Cortex of kidney (tissue), 1 donor: ENCODE measurements around the gene SNRPD3.

Experiments
- DNase-seq: peaks from one replicate; lab custom pipeline; 2025; lab: John Stamatoyannopoulos, UW

SNRPD3 gene

DNA sequence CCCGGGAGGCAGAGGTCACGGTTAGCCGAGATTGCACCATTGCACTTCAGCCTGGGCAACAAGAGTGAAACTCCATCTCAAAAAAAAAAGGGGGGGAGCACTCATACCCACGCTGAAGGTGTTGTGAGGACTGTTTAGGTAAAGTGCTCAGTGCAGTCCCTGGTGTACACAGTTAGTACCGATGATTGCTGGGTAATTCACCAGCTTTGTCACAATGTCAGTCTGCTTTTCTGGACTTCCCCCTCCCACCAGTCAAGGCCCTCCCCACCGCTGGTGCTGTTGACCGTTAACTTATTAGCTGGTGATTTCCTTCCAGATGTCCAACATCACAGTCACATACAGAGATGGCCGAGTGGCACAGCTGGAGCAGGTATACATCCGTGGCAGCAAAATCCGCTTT is 11.9 kb downstream of the SNRPD3 start:
- DNase-seq: no peak

DNA sequence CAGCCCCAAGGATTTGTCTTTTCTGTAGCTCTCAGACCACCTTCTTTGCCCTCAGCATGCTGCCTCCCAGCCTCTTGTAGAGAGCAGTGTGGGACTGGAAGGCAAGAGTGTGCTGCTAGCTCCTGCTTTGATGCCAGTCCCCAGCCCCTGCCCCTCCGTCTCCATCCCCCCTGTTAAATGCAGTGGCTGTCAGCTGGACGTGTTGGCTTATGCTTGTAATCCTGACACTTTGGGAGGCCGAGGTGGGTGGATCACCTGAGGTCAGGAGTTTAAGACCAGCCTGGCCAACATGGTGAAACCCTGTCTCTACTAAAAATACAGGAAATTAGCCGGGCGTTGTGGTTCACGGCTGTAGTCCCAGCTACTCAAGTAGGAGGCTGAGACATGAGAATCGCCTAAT is 15.5 kb downstream of the SNRPD3 start:
- no peak for DNase-seq

DNA sequence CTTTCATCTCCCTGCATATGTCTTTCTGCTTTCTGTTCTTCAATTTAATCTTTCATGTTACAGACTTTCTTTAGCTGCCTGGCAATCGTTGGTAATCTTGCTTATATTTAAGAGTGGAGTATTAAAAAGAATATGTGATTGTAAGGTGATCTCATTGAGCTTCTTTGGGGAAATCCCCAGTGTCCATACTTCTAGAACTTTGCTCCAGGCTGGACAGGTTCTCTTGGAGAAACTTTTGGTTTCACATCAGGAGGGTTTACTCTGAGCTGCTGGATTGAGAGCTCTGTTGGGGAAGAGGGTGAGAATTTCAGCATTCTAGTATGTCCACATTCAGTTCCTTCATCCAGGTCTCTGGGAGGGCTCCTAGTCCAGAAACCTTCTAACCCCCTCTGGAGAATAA is 21.0 kb downstream of the SNRPD3 start:
- DNase-seq: no peak

DNA sequence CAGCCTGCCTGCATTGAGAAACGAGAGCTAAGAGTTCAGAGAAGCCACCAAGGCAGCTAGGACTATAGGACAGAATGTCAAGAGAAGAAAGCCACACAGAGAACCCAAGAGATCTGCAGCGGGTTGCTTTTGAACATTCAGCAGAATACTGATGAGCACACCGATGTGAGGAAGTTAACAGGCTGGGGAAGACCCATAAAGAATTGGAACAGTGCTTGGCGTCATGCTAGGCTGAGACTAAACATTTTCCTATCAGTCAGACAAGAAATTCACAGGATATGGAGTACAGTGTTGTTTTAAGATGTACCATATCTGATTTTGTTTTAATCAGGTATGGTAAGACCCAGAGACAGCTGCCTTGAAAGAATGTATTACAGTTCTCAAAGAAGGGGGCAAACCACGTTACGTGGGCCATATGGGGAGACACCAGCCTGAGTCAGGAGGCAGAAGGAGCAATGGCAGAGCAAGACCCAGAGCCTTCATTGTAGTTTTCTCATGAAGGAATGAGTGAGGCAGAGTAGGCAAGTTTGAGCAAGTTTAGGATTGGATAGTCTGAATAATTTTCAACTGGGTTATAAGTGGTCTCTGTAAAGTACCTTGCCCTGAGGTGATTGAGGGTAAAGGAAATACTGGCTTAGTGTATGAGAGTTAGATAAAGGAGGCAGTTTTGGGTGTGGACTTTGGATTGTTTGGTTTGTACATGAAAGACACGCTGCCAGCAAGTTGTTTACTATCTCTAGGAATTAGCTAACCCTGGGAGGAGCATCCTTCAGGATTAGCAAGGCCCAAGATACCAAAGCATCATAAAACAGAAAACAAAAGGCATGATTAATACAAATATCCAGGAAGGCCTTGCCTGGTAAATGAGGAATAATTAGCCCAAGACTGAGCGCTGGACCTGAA is 22.8 kb downstream of the SNRPD3 start:
- no peak for DNase-seq

DNA sequence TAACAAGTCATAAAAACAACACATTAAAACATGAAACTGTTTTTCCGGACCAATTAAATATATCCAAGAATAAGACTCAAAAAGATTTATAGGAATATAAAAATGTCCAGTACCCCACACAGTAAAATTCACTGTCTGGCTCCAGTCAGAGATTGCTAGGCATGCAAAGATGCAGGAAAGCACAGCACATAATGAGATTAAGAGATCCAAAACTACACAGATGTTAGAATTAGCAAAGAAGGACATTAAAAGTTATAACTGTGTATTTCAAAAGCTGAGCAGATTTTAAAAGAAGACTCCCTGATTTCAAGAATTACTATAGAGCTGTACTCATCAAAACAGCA is 23.4 kb downstream of the SNRPD3 start:
- DNase-seq: no peak

DNA sequence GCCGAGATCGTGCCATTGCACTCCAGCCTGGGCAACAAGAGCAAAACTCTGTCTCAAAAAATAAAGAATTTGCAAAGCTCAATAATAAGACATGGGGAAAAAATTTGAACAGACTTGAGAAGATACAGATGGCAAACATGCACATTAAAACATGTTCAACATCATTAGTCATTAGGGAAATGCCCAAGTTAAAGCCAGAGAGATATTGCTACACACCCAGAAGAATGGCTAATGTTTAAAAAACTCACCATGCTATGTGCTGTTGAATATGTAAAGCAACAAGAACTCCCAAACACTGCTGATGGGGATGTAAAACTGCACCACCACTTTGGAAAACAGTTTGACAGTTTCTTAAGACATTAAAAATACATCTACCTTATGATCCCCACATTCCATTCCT is 24.5 kb downstream of the SNRPD3 start:
- DNase-seq: no peak

DNA sequence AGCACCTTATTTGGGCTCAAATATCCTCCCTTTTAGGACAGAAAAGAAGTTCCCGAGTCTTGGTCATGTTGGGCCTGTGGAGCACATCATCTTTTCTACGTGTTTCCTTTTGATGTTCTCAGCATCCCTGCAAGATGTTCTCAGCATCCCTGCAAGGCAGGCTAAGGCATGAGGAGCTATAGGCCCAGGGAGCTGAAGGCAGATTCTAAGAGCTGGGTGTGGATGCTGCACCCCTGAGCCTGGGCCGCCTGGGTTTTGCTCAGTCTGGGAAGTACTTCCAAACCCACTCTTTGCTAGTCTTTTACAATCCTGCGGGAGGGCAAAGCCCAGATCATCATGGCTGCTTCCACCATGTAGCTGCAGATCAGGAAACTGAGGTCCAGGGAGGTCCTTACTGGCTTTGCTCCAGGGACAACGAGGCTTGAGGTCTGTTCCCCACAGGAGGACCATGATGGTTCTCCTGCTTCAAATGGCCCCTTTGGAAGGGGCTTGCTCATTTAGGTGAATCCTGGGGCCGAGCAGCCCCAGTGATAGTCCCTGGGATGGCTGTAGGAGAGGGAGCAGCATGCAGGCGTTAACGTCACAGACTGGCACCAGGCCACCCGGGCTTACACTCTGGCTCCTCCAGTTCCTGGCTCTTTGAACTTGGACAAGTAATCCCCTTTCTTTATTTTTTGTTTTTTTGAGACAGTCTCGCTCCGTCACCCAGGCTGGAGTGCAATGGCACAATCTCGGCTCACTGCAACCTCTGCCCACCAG is 26.4 kb downstream of the SNRPD3 start:
- DNase-seq: no peak

DNA sequence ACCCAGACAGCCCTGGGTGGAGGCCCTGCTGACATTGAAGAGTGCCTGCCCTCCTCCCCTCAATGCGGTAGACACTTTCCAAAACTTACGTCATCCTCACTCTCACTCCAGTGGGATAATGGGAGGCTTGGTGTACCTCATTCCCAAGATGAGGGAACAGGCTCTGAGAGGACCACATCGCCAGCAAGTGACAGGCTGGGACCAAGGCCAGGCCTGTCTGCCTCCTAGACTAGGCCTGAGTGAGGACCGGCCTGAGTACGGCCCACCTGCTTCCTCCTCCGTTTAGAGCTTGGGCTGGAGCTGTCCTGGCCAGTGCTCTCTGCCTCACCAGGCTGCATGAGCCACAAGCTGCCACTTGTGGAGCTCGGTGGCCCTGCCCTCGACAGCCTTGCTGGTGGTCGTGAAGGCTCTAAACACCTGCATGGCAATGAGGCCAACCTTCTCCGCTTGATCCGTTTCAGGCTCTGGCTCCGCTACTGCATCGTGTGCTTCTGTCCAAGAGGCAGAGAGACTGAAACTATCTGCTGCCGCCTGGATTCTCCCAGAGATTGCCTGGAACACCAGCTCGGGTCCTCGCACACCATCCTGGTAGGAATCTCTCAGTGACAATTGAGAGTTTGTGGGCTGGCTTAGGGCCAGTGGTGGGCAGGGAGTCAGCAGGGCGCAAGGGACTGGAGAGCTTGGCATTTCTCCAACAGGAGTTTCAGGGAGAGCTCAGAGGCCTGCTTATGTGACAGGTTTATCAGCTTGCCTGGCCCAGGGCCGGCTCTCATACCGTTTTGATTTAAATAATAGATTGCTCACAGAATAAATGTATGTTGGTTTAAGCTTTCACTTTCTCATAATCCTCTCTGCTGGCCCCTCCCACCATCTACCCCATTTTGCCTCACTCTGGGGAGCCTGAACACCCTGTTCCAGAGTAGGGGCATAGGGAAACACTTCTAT is 27.7 kb downstream of the SNRPD3 start:
- DNase-seq: no peak

DNA sequence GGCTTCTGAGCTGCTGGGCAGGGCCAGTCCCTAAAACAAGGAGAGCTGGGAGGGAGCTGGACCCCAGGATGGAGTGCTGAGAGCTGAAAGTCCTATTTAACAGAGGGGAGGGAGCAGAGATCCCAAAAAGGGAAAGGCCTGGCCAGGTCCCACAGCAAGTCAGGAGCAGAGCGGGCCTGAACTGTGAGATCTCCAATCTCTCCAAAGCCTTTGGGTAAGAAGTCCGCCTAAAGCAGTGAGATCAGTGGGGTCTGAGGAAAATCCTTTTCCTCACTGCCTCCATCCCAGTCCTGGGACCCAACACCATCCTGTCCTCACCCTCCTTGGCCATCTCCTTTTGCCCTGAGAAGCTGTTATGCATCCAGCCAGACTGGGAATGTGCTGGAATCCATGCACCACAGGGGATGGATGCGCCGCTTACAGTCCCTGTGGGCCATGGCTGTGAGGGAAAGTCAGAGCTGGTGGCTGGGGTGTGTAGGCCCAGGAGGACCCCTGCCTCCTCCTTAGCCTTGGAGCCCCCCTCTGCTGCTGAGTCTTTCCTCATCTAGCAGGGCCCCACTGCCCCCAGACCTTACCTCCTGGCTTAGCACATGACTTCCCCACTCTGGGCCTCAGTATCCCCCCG is 28.5 kb downstream of the SNRPD3 start:
- DNase-seq: no peak

DNA sequence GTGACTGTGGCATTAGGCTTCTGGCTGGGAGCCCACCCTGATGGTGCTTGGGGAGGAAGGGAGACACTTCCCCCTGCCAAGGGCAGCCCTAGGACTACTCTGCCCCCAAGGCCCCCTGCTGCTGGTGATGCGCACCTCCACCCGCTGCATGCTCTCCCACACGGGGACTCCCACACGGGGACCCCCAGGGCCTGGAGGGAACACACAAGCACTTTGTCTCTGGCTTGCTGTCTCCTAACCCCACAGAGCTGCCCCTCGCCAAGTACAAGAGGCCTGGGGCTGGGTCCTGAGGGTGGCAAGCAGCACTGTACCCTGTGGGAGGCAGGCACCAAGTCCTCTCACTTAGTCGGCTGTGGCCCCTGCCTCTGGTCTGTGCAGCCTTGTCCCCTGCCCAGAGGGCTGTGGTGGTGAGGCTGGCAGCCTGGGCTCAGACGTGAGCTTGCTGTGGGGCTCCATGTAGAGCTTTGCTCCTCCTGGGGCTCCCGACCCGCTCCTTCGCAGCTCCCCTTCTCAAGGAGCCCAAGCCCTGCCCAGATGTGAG is 29.1 kb downstream of the SNRPD3 start:
- DNase-seq: no peak

DNA sequence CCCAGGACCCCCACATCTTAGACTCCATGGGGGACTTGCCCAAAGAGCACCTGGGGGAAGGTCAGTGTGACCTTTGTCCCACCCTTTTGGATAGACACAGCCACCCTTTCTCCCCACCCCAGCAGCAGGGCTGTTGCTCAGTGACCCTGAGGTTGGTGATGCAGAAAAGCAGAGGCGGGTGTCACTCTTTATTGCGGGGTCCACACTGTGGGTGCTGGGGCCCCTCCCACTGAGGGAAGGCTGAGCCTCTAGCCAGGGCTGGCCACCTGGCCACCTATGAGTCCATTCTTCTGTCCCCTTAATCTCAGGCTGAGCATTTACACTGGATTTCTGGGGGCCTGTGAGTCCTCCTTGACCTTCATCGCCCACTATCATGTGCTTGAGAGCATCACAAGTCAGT is 29.7 kb downstream of the SNRPD3 start:
- DNase-seq: no peak

DNA sequence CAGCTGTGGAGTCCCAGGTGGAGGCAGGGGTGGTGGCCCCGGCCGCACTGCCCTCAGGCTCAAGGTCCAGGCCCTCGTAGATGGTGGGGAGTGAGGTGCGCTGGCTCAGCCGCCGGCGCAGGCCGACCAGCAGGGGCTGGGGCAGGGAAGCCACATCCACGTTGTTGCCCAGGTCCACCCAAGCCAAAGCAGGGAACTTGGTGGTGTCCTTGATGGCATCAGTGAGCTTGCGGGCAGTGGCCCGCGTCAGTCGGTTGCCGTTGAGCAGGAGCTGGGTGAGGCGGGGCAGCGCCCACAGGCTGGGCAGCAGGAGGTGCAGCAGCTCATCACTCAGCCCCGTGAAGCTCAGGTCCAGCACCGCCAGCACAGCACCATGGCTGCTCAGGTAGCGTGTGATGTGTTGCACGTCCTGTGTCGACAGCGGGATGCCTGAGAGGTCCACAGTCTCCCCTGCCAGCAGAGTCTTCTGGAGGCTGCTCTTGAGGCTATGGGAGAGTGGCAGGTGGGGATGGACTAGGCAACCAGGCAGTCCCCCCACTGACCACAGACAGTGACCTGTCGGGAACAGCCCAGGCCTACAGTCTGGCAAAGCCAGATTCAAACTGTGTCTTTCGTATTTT is 30.2 kb downstream of the SNRPD3 start:
- DNase-seq: no peak

DNA sequence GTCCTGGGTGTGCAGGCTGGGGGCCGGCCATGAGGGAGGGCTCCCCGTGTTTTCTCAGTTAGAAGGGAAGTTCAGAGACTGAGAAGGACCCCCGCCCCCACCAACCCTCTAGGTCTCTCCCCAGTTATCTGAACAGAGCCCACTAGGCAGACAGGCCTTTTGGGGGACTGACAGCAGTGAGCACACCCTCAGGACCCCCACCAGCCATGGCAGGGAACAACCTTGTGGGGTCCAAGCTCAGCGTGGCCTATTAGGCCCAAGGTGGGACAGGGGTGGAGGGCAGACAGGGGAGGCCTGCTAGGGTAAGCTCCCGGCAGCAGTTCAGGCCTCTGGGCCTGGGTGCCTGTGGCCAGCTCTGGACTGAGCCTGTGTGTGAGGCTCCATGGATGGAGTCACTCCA is 31.5 kb downstream of the SNRPD3 start:
- no peak for DNase-seq

DNA sequence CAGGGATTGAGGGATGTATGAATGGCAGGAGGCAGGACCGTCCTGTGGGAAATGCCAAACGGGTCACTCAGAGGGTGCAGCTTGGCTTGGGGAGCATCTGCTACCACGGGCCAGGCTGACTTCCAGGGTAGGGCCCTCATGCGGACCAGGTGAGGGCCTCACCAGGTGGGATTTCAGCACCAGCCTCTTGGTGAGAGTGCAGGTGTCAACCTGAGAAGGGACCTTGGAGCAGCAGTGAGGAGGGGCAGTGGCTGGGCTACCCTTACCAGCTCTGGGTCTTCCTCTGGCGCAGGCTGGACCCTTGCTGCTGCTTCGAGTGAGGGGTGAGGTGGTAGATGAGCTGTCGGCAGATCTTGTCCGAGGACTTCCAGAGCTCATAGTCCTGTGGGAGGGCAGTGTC is 32.1 kb downstream of the SNRPD3 start:
- DNase-seq: no peak

DNA sequence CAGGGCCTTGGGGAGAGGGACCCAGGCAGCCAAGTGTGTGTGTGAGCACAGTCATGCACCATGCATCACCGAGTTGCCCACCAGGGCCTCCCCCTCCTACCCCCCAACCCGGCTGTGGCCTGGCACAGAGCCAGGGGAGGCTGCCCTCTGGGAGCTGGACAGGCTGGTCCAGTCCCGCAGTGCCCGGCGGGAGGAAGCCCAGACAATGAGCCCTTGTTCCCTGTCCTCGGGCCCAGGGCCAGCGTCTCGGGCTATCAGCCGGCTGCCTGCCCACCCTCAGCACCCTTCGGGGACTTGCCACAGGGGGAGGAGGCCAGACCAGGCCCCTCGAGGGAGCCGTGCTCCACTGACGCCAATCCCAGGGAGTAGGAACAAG is 32.6 kb downstream of the SNRPD3 start:
- DNase-seq: no peak

DNA sequence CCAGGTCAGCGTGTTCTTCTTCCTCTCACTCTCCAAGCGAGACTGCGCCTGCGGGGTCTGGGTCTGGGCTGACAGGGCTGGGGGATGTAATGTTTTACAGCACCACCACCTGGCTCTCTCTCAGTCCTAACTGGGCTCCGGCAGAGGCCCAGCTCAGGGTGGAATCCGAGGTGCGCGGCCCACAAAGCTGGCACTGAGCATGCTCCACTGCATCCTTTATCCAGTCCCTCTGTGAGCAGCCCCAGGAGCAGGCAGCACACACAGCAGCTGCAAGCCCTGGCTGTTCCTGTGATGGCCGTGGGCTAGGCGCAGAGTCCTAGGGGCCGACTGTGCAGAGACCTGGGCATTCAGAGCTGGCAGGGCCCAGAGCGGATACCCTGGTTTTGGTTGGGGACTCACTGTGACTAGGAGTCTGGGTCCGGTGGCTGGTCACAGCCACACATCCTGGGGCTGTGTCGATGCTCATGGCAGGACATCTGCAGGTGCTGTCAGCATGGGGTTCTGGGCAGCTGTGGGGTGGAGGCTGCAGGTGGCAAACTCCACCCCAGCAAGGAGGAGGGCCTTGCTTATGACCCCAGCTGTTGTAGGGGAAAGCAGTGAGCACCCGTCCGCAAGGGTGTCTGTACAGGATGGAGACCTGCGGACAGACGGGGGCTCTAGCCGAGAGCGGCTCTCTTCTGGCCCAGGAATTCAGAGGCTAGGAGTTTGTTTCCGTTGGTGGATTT is 33.1 kb downstream of the SNRPD3 start:
- no peak for DNase-seq

DNA sequence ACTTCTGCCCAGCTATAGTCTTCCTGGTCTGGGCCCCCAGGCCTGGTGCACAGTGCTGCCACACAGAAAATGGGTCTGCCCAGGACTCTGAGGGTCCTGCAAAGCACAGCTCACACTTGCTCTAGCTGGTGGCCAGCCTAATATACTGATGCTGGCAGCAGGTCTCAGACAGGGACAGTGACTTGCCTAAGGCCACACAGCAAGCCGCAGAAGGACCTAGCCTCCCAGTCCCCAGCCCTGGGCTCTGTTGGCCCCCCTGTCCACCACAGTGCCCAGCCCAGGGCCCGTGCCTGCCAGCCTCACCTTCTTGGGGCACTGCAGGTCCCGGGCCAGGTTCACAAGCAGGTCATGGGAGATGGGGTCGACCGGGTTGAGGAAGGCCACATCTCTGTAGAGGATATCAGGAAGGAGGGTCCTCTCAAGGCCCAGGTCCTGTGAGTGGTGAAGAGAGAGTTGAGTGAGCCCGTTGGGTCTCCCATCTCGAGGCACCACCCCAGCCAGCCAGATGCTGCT is 33.8 kb downstream of the SNRPD3 start:
- no peak for DNase-seq

DNA sequence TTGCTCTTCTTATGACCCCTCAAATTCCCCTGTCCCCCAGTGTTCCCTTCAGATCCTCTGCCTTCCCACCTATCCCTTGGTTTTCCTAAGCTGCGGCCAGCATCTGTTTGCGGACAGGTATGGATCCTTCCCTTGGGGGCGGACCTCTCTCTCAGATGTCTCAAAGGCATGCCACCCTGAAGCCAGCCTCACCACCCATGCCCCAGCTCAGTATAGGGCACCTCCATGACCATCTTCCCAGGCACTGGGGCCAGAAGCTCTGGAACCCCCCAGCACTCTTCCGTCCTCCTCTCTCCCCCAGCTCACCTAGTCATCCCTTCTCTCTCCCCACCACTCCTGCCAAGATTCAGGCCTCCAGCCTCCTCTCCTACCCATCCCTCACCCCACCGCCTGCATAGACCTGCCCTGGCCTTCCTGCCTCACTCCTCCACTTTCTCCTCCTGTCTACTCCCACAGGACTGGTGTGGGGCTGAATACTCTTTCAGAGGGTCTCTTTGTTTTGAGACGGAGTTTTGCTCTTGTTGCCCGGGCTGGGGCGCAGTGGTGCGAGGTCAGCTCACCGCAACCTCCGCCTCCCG is 34.9 kb downstream of the SNRPD3 start:
- DNase-seq: no peak

DNA sequence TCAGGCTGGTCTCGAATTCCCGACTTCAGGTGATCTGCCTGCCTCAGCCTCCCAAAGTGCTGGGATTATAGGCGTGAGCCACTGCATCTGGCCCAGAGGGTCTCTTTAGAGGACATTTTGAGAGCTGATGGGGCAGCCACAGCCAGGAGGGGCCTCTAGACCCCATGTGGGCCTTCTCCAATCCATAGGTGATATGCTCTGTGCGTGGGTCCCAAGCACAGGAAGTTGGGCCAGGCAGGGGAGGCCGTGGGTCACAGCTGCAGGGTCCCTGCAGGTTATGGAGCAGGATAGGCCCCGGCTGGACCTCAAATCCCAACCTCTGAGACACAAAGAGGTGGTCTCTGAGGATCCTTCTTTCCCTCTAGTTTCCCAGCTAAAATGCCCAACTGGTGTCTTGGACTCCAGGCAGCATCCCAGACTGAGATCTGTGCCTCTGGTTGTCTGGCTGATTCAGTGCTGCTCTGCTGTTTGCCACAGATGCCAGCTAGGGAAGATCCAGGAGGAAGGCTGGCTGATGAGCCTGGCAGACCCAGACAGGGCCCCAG is 35.6 kb downstream of the SNRPD3 start:
- DNase-seq: no peak
